Kidney (tissue), 14 donors: ENCODE results near the gene PRCC. TPM values are rescaled to one million over a fixed set of nuclear protein-coding genes. Genes with fewer than 3 reads are reported as not detected.

ENCODE experiments used
- DNase-seq, 5 donors: peaks; one replicate each; pipeline ENCODE4 v3.0.0-alpha.2; 2013 to 2020
- FAIRE-seq: peaks from 2 replicates; lab custom pipeline; 2012; peaks lifted over from hg19 to GRCh38; lab: Jason Lieb, UNC
- H3K27ac ChIP-seq, 2 donors: one replicate each; pipeline ENCODE4 v1.7.0; 2013; ENCODE audit warnings: low read depth in 2 of 2, low read length in 2 of 2, inconsistent platforms in 1 of 2
- H3K27me3 ChIP-seq: one replicate; pipeline ENCODE4 v1.7.1; 2013; ENCODE audit warnings: low read length, inconsistent platforms; ENCODE audit not compliant: control insufficient read depth, insufficient read depth
- H3K36me3 ChIP-seq, 3 donors: one replicate each; pipeline versions ENCODE4 v1.7.0 to v1.7.1; 2013; ENCODE audit warnings: low read length in 3 of 3, control low read depth in 1 of 3, inconsistent platforms in 1 of 3; ENCODE audit not compliant: insufficient read depth in 3 of 3, control insufficient read depth in 2 of 3
- H3K4me1 ChIP-seq, 3 donors: one replicate each; pipeline versions ENCODE4 v1.7.0 to v1.7.1; 2013; ENCODE audit warnings: low read length in 3 of 3, inconsistent platforms in 1 of 3, low read depth in 1 of 3; ENCODE audit not compliant: control insufficient read depth in 2 of 3, insufficient read depth in 2 of 3
- H3K4me3 ChIP-seq, 3 donors: one replicate each; pipeline versions ENCODE4 v1.7.0 to v1.8.1; 2013; ENCODE audit warnings: low read length in 3 of 3, control low read depth in 1 of 3, inconsistent platforms in 1 of 3
- H3K9ac ChIP-seq, 3 donors: one replicate each; pipeline versions ENCODE4 v1.7.0 to v1.7.1; 2013; ENCODE audit warnings: low read length in 3 of 3, control low read depth in 1 of 3, inconsistent platforms in 1 of 3
- H3K9me3 ChIP-seq, 3 donors: one replicate each; pipeline versions ENCODE4 v1.7.0 to v1.7.1; 2013; ENCODE audit warnings: low read length in 3 of 3, control low read depth in 1 of 3, inconsistent platforms in 1 of 3; ENCODE audit not compliant: control insufficient read depth in 2 of 3, insufficient read depth in 1 of 3
- CTCF ChIP-seq: IDR thresholded peaks from 3 replicates; pipeline ENCODE4 v1.5.1; 2012; ENCODE audit warnings: mild to moderate bottlenecking, moderate library complexity, borderline replicate concordance; ENCODE audit not compliant: insufficient read depth; ENCODE audit errors: extremely low read depth
- intact Hi-C: fragments of 100-400 bp; cut with DNase I; formaldehyde crosslinking; loops from one replicate; pipeline ENCODE4 v1.11.1; 2022
- polyA plus RNA-seq: library from polyadenylated mRNA; stranded (reverse); fragments of 350-450 nt; fragmentation: Illumina TruSeq; extraction: RNeasy Lipid Tissue Mini Kit (QIAGEN cat#74804); gene quantifications from one replicate; pipeline ENCODE4 v1.2.3, GENCODE V29; 2014; ENCODE audit warnings: low read depth, low replicate concordance; ENCODE audit not compliant: insufficient read depth
- total RNA-seq: library from RNA; stranded (reverse); fragmentation: NEBNext Ultra II Directional; extraction: Animal tissue kit (Norgen Biotek cat#: 25700); gene quantifications from one replicate; pipeline ENCODE4 v1.2.1, GENCODE V29; 2021
- donor health status: control.
- donor health status: control.
- donor health status: control.
- donor health status: control.
- donor health status: control.
- donor health status: DM: yes; HTN: yes; CAD: no.
- donor health status: Normal renal cell carcinoma (clear cell type).

PRCC gene
- total and polyA plus RNA-seq, 2 donors from 2014 or later = 50.5 to 52.8 TPM

GRCh38 chr1:156847591-156848460 is 80.5 kb downstream of the PRCC start:
- Histone ChIP-seq H3K27ac (no peak overlapping the region), H3K36me3 (no peaks in the 10 kb centered on the region), H3K9me3 (no peaks in the 10 kb centered on the region), H3K27me3 (peaks cover 20% of the 10 kb centered on the region), H3K4me3 (no peak overlapping the region), H3K9ac (no peak overlapping the region), H3K4me1 (peaks cover 0 to 7% (median 0%) of the 10 kb centered on the region in 3 donors)
- no peak for FAIRE-seq
- intact Hi-C loops = no loop called here
- peak in 1 of 5 donors; percentile 48 for DNase-seq
- no peak for TF ChIP-seq CTCF

DNA sequence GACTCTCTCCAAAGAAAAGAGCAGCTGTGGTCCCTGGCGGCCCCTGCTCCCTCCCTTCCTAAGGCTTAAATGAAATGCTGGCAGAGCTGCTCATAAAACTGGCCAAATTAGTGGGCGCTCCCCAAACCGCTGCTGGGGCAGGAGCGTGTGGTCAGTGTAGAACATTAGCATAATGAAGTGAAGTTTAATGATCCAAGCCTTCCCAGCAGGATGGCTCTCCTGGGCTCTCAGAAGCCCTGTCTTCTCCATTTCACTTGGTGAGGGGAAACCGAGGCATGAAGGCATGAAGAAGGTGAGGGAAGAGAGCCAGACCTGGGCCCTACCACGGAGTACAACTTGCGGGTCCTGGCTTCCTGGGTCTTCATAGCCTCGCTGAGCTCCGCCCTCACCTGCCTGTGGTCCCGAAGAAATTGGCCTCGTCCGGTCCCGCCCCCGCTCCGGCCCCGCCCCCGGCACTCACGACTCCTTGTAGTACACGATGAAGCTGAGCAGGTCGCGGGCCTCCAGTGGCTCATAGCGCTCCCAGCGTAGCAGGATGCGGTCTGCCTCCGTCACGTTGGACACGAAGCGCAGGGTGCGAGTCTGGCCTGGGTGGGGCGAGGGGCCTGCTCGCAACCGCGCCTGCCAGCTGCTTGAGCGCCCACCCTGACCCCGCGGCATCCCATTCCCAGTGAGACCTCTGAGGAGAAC is 81.3 kb downstream of the PRCC start:
- intact Hi-C loops = no loop called here
- peaks cover 17% of the 10 kb centered on the region for H3K27me3 ChIP-seq
- no peaks in the 10 kb centered on the region for H3K9me3 ChIP-seq
- no peak overlapping the region for H3K27ac ChIP-seq
- no peak for TF ChIP-seq CTCF
- H3K36me3 ChIP-seq = no peaks in the 10 kb centered on the region
- no peak overlapping the region for H3K4me3 ChIP-seq
- H3K9ac ChIP-seq = no peak overlapping the region
- peak in 4 of 5 donors; percentile 69 to 82 (median 72) for DNase-seq
- peaks cover 0 to 7% (median 0%) of the 10 kb centered on the region in 3 donors for H3K4me1 ChIP-seq
- no peak for FAIRE-seq

- no peak overlapping the region for H3K4me3 ChIP-seq
Observed at GRCh38 chr1:156849151-156849496, 81.8 kb downstream of the PRCC start.

More at GRCh38 chr1:156849151-156849496, 81.8 kb downstream of the PRCC start:
- H3K9ac ChIP-seq = no peak overlapping the region
- no peak overlapping the region for H3K27ac ChIP-seq
- peaks cover 13% of the 10 kb centered on the region for H3K27me3 ChIP-seq
- no peaks in the 10 kb centered on the region for H3K9me3 ChIP-seq
- no peak for TF ChIP-seq CTCF
- no peak for DNase-seq
- intact Hi-C loops = no loop called here
- FAIRE-seq = no peak
- peaks cover 0 to 7% (median 0%) of the 10 kb centered on the region in 3 donors for H3K4me1 ChIP-seq
- H3K36me3 ChIP-seq = no peaks in the 10 kb centered on the region

Other genes starting within 250 kb of the PRCC start
- 1.7 TPM for gene IQGAP3, start 195.0 kb upstream of the PRCC start, total RNA-seq
- gene IQGAP3, start 195.0 kb upstream of the PRCC start, polyA plus RNA-seq = 0.13 TPM
- gene TTC24, start 187.8 kb upstream of the PRCC start, total RNA-seq = 0.57 TPM
- gene TTC24, start 187.8 kb upstream of the PRCC start, polyA plus RNA-seq = not detected
- 78.0 TPM for gene NAXE, start 175.8 kb upstream of the PRCC start, total RNA-seq
- 221 TPM for gene NAXE, start 175.8 kb upstream of the PRCC start, polyA plus RNA-seq
- gene GPATCH4, start 166.1 kb upstream of the PRCC start, total RNA-seq = 24.0 TPM
- 26.2 TPM for gene GPATCH4, start 166.1 kb upstream of the PRCC start, polyA plus RNA-seq
- gene HAPLN2, start 148.1 kb upstream of the PRCC start, total RNA-seq = 1.9 TPM
- gene HAPLN2, start 148.1 kb upstream of the PRCC start, polyA plus RNA-seq = 0.30 TPM
- gene BCAN, start 125.4 kb upstream of the PRCC start, total RNA-seq = 0.19 TPM
- 0.45 TPM for gene BCAN, start 125.4 kb upstream of the PRCC start, polyA plus RNA-seq
- gene NES, start 90.1 kb upstream of the PRCC start, total RNA-seq = 50.7 TPM
- 44.3 TPM for gene NES, start 90.1 kb upstream of the PRCC start, polyA plus RNA-seq
- gene CRABP2, start 62.0 kb upstream of the PRCC start, total RNA-seq = 15.2 TPM
- gene CRABP2, start 62.0 kb upstream of the PRCC start, polyA plus RNA-seq = 21.6 TPM
- gene METTL25B, start 39.1 kb upstream of the PRCC start, total RNA-seq = 35.2 TPM
- gene METTL25B, start 39.1 kb upstream of the PRCC start, polyA plus RNA-seq = 29.4 TPM
- gene ISG20L2, start 38.8 kb upstream of the PRCC start, total RNA-seq = 23.3 TPM
- gene ISG20L2, start 38.8 kb upstream of the PRCC start, polyA plus RNA-seq = 13.3 TPM
- gene MRPL24, start 26.4 kb upstream of the PRCC start, total RNA-seq = 71.9 TPM
- 174 TPM for gene MRPL24, start 26.4 kb upstream of the PRCC start, polyA plus RNA-seq
- gene HDGF, start 15.9 kb upstream of the PRCC start, total RNA-seq = 198 TPM
- gene HDGF, start 15.9 kb upstream of the PRCC start, polyA plus RNA-seq = 206 TPM
- gene SH2D2A, start 49.3 kb downstream of the PRCC start, total RNA-seq = 4.3 TPM
- 0.32 TPM for gene SH2D2A, start 49.3 kb downstream of the PRCC start, polyA plus RNA-seq
- 0.35 TPM for gene INSRR, start 91.6 kb downstream of the PRCC start, total RNA-seq
- gene INSRR, start 91.6 kb downstream of the PRCC start, polyA plus RNA-seq = 2.4 TPM
- 1.0 TPM for gene NTRK1, start 93.3 kb downstream of the PRCC start, total RNA-seq
- gene NTRK1, start 93.3 kb downstream of the PRCC start, polyA plus RNA-seq = 1.3 TPM
- 17.2 TPM for gene PEAR1, start 126.2 kb downstream of the PRCC start, total RNA-seq
- 4.5 TPM for gene PEAR1, start 126.2 kb downstream of the PRCC start, polyA plus RNA-seq
- gene LRRC71, start 153.1 kb downstream of the PRCC start, total RNA-seq = 0.50 TPM
- gene LRRC71, start 153.1 kb downstream of the PRCC start, polyA plus RNA-seq = 0.19 TPM